Trophoblast cell (in vitro differentiated cells and primary cell): ENCODE measurements around the gene KRT74.

Experiments used
- DNase-seq, 2 donors: peaks; one replicate each; pipeline ENCODE4 v3.0.0-alpha.2; 2016
- H2AFZ ChIP-seq: 2 replicates; pipeline ENCODE4 v1.6.1; 2013; ENCODE audit warnings: low read length, moderate library complexity, mild to moderate bottlenecking; ENCODE audit not compliant: insufficient read depth, poor library complexity
- H2AK5ac ChIP-seq: 2 replicates; pipeline ENCODE4 v1.6.1; 2013; ENCODE audit warnings: mild to moderate bottlenecking, low read length
- H2BK120ac ChIP-seq: 2 replicates; pipeline ENCODE4 v1.6.1; 2013; ENCODE audit warnings: low read length, mild to moderate bottlenecking, moderate library complexity; ENCODE audit not compliant: insufficient read depth, poor library complexity
- H2BK12ac ChIP-seq: 2 replicates; pipeline ENCODE4 v1.6.1; 2013; ENCODE audit warnings: mild to moderate bottlenecking, low read length, moderate library complexity
- H2BK5ac ChIP-seq: 2 replicates; pipeline ENCODE4 v1.6.1; 2013; ENCODE audit warnings: low read length, low read depth, moderate library complexity, mild to moderate bottlenecking; ENCODE audit not compliant: poor library complexity
- H3K14ac ChIP-seq: 2 replicates; pipeline ENCODE4 v1.6.1; 2013; ENCODE audit warnings: mild to moderate bottlenecking, low read length
- H3K18ac ChIP-seq: 2 replicates; pipeline ENCODE4 v1.6.1; 2013; ENCODE audit warnings: mild to moderate bottlenecking, low read length
- H3K23ac ChIP-seq: 2 replicates; pipeline ENCODE4 v1.6.1; 2013; ENCODE audit warnings: low read length
- H3K27ac ChIP-seq: 2 replicates; pipeline ENCODE4 v1.5.1; 2013; ENCODE audit warnings: low read depth, mild to moderate bottlenecking, inconsistent platforms, low read length, moderate library complexity
- H3K27me3 ChIP-seq: 2 replicates; pipeline ENCODE4 v1.6.1; 2013; ENCODE audit warnings: inconsistent platforms, mild to moderate bottlenecking, low read length, moderate library complexity; ENCODE audit not compliant: insufficient read depth
- H3K36me3 ChIP-seq, 2 experiments: 1 replicate in 1 of 2; 2 replicates in 1 of 2; pipeline ENCODE4 v1.6.1; 2013; ENCODE audit warnings: low read length in 2 of 2, mild to moderate bottlenecking in 2 of 2, moderate library complexity in 1 of 2; ENCODE audit not compliant: insufficient read depth in 2 of 2, control insufficient read depth in 1 of 2
- H3K4ac ChIP-seq: 2 replicates; pipeline ENCODE4 v1.6.1; 2013; ENCODE audit warnings: low read depth, mild to moderate bottlenecking, low read length, moderate library complexity
- H3K4me1 ChIP-seq, 2 experiments: 1 replicate in 1 of 2; 2 replicates in 1 of 2; pipeline ENCODE4 v1.6.1; 2013; ENCODE audit warnings: low read length in 2 of 2, mild to moderate bottlenecking in 2 of 2, moderate library complexity in 1 of 2; ENCODE audit not compliant: insufficient read depth in 2 of 2, control insufficient read depth in 1 of 2
- H3K4me2 ChIP-seq: 2 replicates; pipeline ENCODE4 v1.6.1; 2013; ENCODE audit warnings: inconsistent platforms, mild to moderate bottlenecking, low read length, moderate library complexity
- H3K4me3 ChIP-seq: 2 replicates; pipeline ENCODE4 v1.5.1; 2013; ENCODE audit warnings: mild to moderate bottlenecking, low read depth, low read length, inconsistent platforms
- H3K79me1 ChIP-seq: one replicate; pipeline ENCODE4 v1.6.1; 2013; ENCODE audit warnings: low read length
- H3K79me2 ChIP-seq: 2 replicates; pipeline ENCODE4 v1.6.1; 2013; ENCODE audit warnings: low read length, mild to moderate bottlenecking; ENCODE audit not compliant: control insufficient read depth, insufficient read depth, poor library complexity
- H3K9ac ChIP-seq: 2 replicates; pipeline ENCODE4 v1.6.1; 2013; ENCODE audit warnings: mild to moderate bottlenecking, low read length
- H3K9me3 ChIP-seq: 2 replicates; pipeline ENCODE4 v1.6.1; 2013; ENCODE audit warnings: low read depth, mild to moderate bottlenecking, control low read depth, inconsistent platforms, low read length; ENCODE audit not compliant: insufficient read depth
- H4K12ac ChIP-seq: 2 replicates; pipeline ENCODE4 v1.6.1; 2013; ENCODE audit warnings: low read depth, mild to moderate bottlenecking, low read length, moderate library complexity
- H4K8ac ChIP-seq: 2 replicates; pipeline ENCODE4 v1.6.1; 2013; ENCODE audit warnings: low read depth, mild to moderate bottlenecking, low read length, moderate library complexity
- H4K91ac ChIP-seq: one replicate; pipeline ENCODE4 v1.6.1; 2013; ENCODE audit warnings: low read depth, mild to moderate bottlenecking, low read length, moderate library complexity
- WGBS: extraction: QIAGEN DNeasy Blood & Tissue Kit; methylation state at CpG from one replicate; pipeline ENCODE4 v1.1.7; 2013; ENCODE audit warnings: missing lambda C conversion rate; ENCODE audit not compliant: insufficient read length, insufficient coverage; ENCODE audit errors: extremely low coverage; 5-methylcytosine and 5-hydroxymethylcytosine counted together

The KRT74 gene

GRCh38 chr12:52546126-52546525, 27.5 kb downstream of the KRT74 start:
- no peak overlapping the region for H3K27ac ChIP-seq
- no peaks in the 10 kb centered on the region for H3K36me3 ChIP-seq
- no peak overlapping the region for H3K23ac ChIP-seq
- no peak for DNase-seq
- H3K18ac ChIP-seq = no peak overlapping the region
- no peaks in the 10 kb centered on the region for H3K79me2 ChIP-seq
- H2BK120ac ChIP-seq = no peak overlapping the region
- H3K4me3 ChIP-seq = no peak overlapping the region
- no peak overlapping the region for H3K4ac ChIP-seq
- no peaks in the 10 kb centered on the region for H3K9me3 ChIP-seq
- no peaks in the 10 kb centered on the region for H3K79me1 ChIP-seq
- H3K27me3 ChIP-seq = no peaks in the 10 kb centered on the region
- no peak overlapping the region for H2AFZ ChIP-seq
- H2BK12ac ChIP-seq = no peak overlapping the region
- H3K14ac ChIP-seq = no peak overlapping the region
- WGBS = no CpG with 5 or more reads among the region's 15 CpGs
- H2BK5ac ChIP-seq = no peak overlapping the region
- no peak overlapping the region for H4K8ac ChIP-seq
- H3K4me2 ChIP-seq = no peak overlapping the region
- H4K91ac ChIP-seq = no peak overlapping the region
- H3K9ac ChIP-seq = no peak overlapping the region
- no peak overlapping the region for H2AK5ac ChIP-seq
- no peak overlapping the region for H4K12ac ChIP-seq
- peaks cover 2 to 5% of the 10 kb centered on the region in 2 experiments for H3K4me1 ChIP-seq

DNA sequence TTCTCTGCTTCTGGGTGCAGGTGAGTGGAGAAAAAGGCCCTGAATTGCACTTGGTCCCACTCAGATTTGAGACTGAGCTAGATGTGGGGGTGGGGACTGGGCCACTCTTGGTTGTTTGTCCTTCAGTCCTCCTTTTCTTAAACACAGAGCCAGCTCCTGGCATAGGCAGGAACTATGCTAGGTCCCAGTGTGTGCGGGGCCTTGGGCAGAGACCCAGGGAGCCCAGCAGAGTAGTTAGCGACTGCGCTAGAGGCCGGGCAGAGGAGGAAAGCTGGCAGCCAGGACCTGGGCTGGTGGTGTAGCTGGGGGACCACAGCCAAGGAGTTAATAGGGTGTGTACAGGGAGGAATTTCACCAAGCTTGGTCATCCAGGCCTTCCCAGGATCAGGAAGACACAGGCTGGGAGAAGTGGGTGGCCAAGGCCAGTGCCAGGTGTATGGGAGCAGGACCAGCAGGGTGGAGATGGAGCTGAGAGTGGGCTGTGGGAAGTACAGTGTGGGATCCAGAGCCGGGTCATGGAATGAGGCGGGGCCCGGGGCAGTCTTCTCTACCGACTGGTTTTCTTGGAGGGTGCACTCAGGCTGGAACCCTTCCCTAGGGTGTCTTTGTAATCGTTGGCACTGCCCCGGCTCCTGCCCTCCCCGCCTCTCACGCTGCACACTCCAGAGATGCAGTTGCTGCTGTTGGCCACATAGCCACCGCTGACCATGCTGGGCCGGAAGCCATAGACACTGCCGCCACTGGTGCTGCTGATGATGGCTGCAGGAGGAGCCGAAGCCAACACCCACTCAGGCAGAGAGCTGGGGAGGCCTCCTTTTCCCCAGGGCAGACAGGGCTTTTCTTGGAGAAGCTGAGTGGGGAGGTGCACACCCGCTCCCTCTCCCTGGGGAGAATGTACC, 29.4 kb downstream of the KRT74 start:
- no peak overlapping the region for H2AK5ac ChIP-seq
- H4K12ac ChIP-seq = no peak overlapping the region
- H2BK12ac ChIP-seq = no peak overlapping the region
- WGBS = no CpG with 5 or more reads among the region's 17 CpGs
- H3K23ac ChIP-seq = no peak overlapping the region
- no peak overlapping the region for H3K9ac ChIP-seq
- DNase-seq = no peak
- H3K4me2 ChIP-seq = no peak overlapping the region
- no peaks in the 10 kb centered on the region for H3K79me1 ChIP-seq
- no peak overlapping the region for H2BK5ac ChIP-seq
- H3K4me3 ChIP-seq = no peak overlapping the region
- H3K9me3 ChIP-seq = no peaks in the 10 kb centered on the region
- no peak overlapping the region for H3K14ac ChIP-seq
- no peak overlapping the region for H3K4ac ChIP-seq
- H3K4me1 ChIP-seq = no peaks in the 10 kb centered on the region
- no peaks in the 10 kb centered on the region for H3K36me3 ChIP-seq
- no peak overlapping the region for H2BK120ac ChIP-seq
- no peak overlapping the region for H4K8ac ChIP-seq
- no peaks in the 10 kb centered on the region for H3K79me2 ChIP-seq
- H2AFZ ChIP-seq = no peak overlapping the region
- no peaks in the 10 kb centered on the region for H3K27me3 ChIP-seq
- H4K91ac ChIP-seq = no peak overlapping the region
- no peak overlapping the region for H3K27ac ChIP-seq
- no peak overlapping the region for H3K18ac ChIP-seq

- Histone ChIP-seq H3K9ac (no peak overlapping the region), H3K79me1 (no peaks in the 10 kb centered on the region), H4K12ac (no peak overlapping the region), H3K27ac (no peak overlapping the region), H2BK120ac (no peak overlapping the region), H2AFZ (no peak overlapping the region), H3K27me3 (no peaks in the 10 kb centered on the region), H3K79me2 (no peaks in the 10 kb centered on the region), H3K23ac (no peak overlapping the region), H4K91ac (no peak overlapping the region), H3K4ac (no peak overlapping the region), H3K18ac (no peak overlapping the region), H4K8ac (no peak overlapping the region), H3K4me1 (no peaks in the 10 kb centered on the region), H2BK5ac (no peak overlapping the region), H3K4me2 (no peak overlapping the region), H3K14ac (no peak overlapping the region), H2AK5ac (no peak overlapping the region), H3K4me3 (no peak overlapping the region), H3K9me3 (no peaks in the 10 kb centered on the region), H3K36me3 (no peaks in the 10 kb centered on the region), H2BK12ac (no peak overlapping the region)
- DNase-seq = no peak
- WGBS = no CpG with 5 or more reads among the region's 7 CpGs
These were observed 30.8 kb downstream of the KRT74 start for GRCh38 chr12:52542785-52543318.

- Histone ChIP-seq H2AFZ (no peak overlapping the region), H4K91ac (no peak overlapping the region), H3K4me3 (no peak overlapping the region), H2BK5ac (no peak overlapping the region), H3K9ac (no peak overlapping the region), H3K4ac (no peak overlapping the region), H3K4me2 (no peak overlapping the region), H3K14ac (no peak overlapping the region), H3K27me3 (no peaks in the 10 kb centered on the region), H2BK12ac (no peak overlapping the region), H3K9me3 (no peaks in the 10 kb centered on the region), H4K8ac (no peak overlapping the region), H3K36me3 (no peaks in the 10 kb centered on the region), H3K23ac (no peak overlapping the region), H3K79me2 (no peaks in the 10 kb centered on the region), H3K27ac (no peak overlapping the region), H2AK5ac (no peak overlapping the region), H3K4me1 (no peaks in the 10 kb centered on the region), H3K18ac (no peak overlapping the region), H2BK120ac (no peak overlapping the region), H3K79me1 (no peaks in the 10 kb centered on the region), H4K12ac (no peak overlapping the region)
- no peak for DNase-seq
These were observed 31.5 kb downstream of the KRT74 start for GRCh38 chr12:52542157-52542556.
